T follicular helper cell (primary cell): ENCODE data around the gene MESP2.

Experiments
- DNase-seq: peaks from one replicate; pipeline ENCODE4 v3.0.0-alpha.2; 2020; ENCODE audit warnings: low read depth

MESP2 gene

GRCh38 chr15:89801471-89802195, 25.5 kb downstream of the MESP2 start:
- DNase-seq: no peak

DNA sequence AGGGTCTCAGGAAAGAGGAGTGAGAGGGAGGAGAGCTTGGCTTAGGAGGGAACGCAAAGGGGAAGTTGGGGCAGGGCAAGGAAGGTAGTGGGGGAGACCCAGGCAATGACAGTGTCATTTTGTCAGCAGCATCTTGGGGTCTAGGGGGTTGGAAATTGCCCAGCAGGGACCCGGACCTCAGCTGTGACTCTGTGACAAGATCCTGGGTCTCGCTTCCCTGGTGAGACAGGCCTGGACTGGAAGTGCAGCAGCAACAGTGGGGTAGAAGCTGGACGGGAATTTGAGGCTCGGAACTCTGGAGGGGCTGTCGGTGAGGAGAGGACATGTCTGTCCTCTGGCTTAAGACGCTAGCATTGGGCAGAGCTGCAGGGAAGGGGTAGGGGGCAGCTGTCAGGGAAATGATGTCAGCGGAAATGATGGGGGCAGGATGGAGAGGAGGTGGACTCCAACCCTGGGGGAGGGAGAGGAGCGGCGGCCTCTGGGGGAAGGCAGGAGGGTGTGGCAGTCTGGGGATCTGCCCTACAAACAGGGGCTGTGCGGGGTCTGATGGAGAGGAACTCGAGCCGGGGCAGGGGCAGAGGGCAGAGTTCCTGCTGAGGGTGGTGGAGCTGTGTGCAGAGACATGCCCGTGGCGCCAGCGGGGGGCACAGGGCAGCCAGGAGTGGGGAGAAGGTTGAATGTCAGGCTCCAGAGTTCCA, 26.2 kb downstream of the MESP2 start:
- no peak for DNase-seq

DNA sequence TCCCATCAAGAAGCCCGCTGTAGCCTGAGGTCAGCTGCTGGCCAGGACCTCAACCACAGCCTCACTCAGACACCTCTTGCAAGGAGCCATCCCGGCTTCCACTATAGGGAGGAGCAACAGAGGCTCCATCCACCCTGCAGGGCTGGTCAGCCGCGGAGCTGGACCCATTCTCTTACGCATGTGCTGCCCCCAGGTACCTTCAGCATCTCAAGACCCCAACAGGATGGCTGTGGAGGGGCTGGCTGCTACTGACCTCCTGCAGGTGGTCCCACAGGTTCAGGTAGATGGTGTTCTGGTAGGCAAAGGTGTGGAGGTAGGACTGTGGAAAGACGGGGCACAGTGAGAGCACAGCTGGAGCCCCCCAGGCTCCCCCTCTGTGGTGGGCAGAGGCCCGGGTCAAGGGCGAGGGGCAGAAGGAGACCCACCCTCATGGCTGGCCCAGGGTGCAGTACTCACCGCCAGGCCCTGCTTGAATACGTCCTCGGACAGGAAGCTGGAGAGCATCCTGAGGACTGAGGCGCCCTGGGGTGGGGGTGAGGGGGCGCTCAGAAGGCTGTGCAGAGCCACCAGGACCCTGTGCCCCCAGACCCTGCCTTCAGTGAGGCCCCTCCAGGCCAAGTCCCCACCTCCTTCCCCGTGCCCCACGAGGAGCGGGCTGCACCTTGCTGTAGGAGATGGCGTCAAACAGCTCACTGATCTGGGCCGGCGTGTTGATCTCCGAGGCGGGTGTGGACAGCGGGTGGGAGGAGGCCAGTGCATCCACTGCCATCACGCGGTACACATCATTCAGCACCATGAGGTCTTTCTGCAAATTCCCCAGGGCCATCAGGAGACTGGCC, 27.1 kb downstream of the MESP2 start:
- no peak for DNase-seq

- DNase-seq: no peak
Observed at GRCh38 chr15:89803941-89804800, 28.0 kb downstream of the MESP2 start.

GRCh38 chr15:89805241-89806209, 29.4 kb downstream of the MESP2 start:
- DNase-seq: no peak

DNA sequence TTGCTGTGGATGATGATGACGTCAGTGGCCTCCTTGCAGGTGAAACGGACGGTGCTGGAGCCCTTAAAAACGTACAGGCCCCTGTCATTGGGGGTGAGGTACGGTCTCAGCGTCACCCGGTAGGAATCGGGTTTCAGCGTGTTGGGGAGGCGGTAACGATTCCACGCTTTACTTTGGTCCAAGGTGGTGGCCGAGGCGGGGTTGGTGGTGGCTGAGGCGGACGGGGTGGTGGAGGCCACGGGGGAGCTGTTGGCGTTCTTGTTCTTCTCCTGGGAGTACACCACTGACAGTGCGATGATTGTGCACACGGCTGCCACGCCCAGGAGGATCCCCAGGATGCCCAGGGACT, 30.1 kb downstream of the MESP2 start:
- no peak for DNase-seq

- DNase-seq: no peak
Observed at GRCh38 chr15:89806559-89807550, 30.7 kb downstream of the MESP2 start.

DNA sequence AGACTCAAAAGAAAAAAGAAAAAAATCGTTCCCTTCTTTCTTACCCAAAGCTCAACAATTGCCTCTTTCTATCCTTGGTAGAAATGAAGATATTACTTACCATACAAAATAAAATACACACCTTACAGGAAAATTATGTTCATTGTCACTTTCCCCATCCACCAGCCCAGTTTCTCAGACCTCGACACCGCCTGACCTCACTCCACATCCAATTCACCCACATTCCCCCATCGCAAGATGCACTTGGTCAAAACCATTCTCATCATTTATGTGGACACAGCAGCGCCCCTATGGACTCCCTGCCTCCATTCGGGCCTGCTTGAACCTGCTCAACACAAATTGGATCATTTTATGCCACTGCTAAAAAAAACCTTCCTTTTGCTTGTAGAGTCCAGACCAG, 31.6 kb downstream of the MESP2 start:
- no peak for DNase-seq

DNA sequence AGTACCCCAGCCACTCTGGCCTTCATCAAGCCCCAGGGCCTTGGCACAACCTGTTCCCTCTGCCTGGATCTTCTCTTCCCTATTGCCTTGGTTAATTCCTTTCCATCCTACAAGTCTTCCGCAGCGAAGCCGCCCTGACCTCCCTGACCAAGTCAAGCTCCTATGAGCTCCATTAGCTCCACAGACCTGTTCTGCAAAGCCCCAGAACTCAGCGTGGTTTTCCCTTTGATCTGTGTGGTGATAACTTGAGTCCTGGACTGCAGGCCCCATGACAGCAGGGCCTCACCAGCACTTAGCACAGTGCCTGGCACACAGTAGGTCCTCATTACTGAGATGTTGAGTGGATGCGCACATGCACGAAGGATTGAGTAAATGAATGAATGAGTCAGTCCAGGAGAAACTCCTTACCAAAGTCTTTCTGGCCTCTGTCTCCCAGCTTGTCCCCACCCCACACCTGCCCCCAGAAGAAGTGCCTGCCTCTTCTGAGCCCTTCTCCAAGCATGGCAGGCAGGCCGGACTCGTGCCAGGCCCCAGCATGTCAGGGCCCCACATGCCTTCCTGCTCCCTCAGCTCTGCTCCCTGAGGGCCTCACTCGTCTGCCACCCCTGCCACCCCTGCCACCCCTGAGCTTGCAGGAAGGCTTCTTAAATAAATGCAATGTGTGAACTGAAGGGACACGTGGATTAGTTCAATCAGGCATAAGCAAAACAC, 32.2 kb downstream of the MESP2 start:
- DNase-seq: no peak

GRCh38 chr15:89809093-89809786, 33.1 kb downstream of the MESP2 start:
- no peak for DNase-seq

DNA sequence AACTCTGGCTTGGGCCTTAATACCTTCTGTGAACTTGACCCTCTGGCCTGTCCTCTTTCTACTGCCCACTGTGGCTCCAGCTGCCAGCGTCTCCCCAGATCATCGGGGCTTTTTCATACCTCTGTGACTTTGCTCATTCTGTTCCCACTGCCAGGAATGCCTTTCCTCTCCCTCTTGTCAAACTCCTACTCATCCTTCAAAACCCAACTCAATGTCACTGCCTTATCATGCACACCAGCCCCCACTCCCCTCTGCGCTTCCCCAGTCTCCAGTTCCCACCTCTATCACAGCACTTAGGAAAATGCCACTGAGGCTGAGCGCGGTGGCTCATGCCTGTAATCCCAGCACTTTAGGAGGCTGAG, 33.6 kb downstream of the MESP2 start:
- DNase-seq: no peak

- DNase-seq: no peak
Observed at GRCh38 chr15:89810837-89811236, 34.7 kb downstream of the MESP2 start.

DNA sequence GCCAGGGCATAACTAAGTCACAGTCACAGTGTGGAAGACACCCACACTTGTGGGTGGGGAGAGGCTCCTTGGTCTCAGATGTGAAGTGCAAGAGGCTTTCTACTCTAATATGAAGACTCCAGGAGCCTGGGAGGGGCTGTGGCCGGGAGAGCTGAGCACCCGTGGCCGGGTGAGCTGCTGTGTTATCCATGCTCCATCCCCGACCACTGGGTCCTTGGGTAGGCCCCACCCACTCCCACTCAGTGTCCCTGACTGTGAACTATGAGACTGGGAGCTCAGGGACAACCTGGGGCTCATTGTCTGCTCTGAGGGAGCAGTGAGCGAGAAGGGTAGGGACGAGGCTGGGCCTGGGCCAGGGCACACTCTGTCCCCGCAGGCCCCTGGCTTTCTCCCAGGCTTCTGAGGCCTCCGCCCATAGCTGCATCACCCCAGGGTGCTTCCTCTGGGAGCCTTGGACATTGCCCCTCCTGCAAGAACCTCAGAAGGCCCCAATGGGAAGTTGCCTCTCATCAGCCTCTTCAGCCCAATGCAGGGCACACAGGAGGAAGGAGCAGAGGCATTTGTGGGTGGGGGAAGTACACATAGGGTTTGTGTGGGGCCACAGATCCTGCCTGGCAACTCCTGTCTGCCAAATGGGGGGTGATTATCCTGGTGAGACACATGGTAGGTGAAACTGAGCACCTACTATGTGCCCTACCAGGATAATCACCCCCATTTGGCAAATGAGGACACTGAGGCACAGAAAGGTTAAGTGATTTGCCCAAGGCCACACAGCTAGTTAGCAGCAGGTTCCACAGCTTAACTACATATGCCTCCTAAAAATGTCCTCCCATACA, 36.1 kb downstream of the MESP2 start:
- no peak for DNase-seq

DNA sequence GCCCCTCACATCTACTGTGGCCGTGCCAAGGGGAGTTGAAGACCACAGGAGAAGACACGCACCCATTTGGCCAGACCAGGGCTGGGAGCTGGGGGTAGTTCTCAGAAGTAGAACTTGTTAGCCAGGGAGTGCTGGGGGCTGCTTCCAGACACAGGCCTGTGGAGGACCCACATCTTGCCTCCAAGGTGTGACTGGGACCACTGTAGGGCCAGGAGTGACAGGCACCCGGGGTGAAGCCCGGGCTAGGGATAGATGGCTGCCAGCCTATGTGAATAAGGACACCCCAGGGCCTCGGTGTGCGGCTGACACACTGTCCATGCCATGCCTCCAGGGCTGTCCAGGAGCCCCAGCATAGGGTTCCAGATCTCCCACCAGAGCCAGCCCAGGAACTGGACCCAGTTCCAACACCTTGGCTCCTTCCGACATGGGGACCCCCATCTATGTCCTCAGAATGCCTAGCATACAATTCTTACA, 36.8 kb downstream of the MESP2 start:
- no peak for DNase-seq

DNA sequence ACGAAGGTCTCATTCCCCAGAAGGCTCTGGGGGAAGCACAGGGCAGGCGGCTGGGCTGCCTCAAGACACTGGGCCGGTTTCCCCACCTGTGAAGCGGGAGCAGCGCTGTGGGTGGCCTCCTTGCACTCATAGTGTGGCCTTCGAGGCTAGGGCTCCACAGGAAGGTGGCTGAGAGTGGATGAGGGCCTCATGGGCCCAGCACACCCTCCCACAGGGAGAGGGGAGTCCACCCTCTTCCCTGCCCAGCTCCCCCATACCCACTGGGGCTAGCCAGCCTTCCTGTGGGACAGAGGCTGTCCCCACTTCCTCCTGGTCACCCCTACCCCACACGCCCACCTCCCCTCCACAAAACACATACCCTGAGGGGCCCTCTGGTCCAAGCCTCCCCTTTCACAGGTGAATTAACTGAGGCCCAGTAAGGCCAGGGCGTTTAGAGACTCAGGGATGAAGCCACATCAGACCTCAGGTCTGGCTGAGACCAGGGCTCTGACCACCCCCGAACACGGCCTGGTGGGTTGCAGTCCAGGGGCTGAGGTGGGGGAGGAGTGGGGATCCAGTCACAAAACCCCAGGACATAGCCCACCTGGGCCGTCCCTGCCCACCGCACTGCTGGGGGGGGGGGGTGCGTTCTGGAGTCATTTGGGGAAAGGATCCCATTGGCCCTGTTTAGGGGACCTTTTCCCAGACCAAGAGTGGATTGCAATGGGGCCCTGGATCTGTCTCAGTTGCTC, 37.4 kb downstream of the MESP2 start:
- no peak for DNase-seq

DNA sequence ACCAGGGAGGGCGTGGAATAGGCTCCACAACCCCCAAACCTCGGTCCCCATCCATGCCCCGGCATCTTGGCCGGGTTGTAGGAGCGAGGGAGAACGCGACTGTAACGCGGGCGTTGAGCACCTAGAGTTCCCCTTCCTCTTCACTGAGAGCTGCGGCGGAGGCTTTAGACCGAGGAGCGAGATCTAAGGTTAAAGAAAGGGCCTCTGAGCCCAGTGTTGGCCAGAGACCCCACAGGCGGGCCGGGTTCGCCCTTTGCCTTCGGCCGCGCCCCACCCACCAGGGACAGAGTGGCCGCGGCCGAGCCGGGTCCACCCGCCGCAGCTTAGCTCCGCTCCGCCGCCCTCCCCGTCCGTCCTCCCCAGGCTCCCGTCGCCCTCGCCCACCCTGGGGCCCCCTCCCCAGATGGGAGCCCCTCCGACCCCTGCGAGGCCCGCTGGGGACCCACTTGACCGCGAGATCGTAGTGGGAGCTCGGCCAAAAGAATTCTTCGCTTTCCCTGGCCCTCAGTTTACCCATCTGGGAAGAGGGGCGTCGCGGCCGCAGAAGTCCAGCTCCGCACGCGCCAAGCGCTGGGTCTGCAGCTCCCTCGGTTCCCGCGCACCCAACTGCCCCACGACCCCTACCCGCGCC, 38.1 kb downstream of the MESP2 start:
- DNase-seq: no peak
